Ovary (tissue), 3 donors: ENCODE data around the gene AGAP5.
"Not testable (repeated sequence)": the region's sequence is repeated elsewhere in the genome, so short reads cannot be mapped to it uniquely, and the experiment has no call there.

ENCODE experiments used
- POLR2A ChIP-seq: fragments of 450-650 bp; IDR thresholded peaks from one replicate; pipeline ENCODE4 v1.6.1; 2017; ENCODE audit warnings: antibody characterized with exemption, mild to moderate bottlenecking, moderate library complexity
- TF ChIP-seq, protein P1 (sequence below), 3 donors: fragments of 450-650 bp in 2 of 3; fragments of 200-600 bp in 1 of 3; IDR thresholded peaks; one replicate each; pipeline versions ENCODE4 v1.5.1 to v1.8.0; 2016 to 2022; ENCODE audit warnings: antibody characterized with exemption in 3 of 3, mild to moderate bottlenecking in 1 of 3
- donor health status: DM: no; HTN: no; CAD: no.

DNA sequence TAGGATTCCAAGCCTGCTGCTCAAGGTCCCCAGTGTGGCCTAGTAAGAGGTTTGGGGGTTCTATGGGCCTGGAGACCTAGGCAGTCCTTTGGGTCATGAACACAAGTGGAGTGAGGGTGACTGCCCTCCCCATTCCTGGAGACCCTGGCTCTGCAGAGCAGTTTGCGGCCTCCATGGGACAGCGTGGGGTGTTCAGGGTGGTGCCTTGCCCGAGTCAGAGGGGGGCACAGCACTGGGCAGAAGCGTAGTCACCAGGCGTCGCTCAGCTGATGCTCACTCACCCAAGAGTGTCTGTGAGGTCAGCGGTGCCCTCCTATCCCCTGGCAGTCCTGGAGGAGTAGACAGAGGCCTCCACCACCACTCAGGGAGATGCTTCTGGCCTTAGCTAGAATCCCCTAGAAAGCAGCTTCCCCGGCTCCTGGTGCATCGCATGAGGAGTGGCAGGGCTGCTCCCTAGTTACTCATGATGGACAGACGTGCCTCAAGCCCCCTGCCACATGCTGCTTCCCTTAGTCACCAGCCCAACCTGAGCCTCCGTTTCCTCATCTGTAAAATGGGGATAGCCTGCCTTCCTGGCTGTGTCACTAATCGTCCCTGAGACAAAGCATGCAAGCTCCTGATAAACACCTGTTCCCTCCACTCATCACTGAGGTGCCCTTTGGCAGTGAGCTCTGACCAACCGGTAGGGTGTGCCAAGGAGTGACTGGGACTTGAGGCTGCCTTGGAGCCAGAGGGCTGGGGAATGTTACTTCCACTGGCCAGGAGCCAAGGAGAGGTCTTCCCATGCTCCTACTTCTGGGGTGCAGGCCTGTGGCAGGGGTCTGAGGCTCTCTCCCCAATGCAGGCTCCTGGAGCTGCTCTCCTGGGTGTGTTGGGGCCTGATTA lies 33.5 kb downstream of the AGAP5 start:
- TF ChIP-seq, protein P1, sequence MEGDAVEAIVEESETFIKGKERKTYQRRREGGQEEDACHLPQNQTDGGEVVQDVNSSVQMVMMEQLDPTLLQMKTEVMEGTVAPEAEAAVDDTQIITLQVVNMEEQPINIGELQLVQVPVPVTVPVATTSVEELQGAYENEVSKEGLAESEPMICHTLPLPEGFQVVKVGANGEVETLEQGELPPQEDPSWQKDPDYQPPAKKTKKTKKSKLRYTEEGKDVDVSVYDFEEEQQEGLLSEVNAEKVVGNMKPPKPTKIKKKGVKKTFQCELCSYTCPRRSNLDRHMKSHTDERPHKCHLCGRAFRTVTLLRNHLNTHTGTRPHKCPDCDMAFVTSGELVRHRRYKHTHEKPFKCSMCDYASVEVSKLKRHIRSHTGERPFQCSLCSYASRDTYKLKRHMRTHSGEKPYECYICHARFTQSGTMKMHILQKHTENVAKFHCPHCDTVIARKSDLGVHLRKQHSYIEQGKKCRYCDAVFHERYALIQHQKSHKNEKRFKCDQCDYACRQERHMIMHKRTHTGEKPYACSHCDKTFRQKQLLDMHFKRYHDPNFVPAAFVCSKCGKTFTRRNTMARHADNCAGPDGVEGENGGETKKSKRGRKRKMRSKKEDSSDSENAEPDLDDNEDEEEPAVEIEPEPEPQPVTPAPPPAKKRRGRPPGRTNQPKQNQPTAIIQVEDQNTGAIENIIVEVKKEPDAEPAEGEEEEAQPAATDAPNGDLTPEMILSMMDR (IDR thresholded peaks at IDR 0.05), result not testable (repeated sequence)
- TF ChIP-seq POLR2A, result not testable (repeated sequence)
